ENCODE measurements around the gene ITGAX. TPM values are rescaled to one million over a fixed set of nuclear protein-coding genes. Genes with fewer than 3 reads are reported as not detected.

The ITGAX gene
- total RNA-seq, 1 experiment from 2014 or later, result not detected

- no peak for TF ChIP-seq CTCF (conservative IDR thresholded peaks at IDR 0.05; ENCODE audit: low read depth, low read length)
- TF ChIP-seq EZH2 (IDR thresholded peaks at IDR 0.05; ENCODE audit: borderline replicate concordance, low read depth, low read length, poor library complexity, severe bottlenecking), result no peak
- no peak overlapping the region for H3K27ac ChIP-seq (ENCODE audit: low read depth, low read length, poor library complexity, severe bottlenecking)
- BruUV-seq (replicated peaks), result no TSS peak
- no peak overlapping the region for H3K4me3 ChIP-seq (ENCODE audit: low read depth, low read length, poor library complexity, severe bottlenecking)
- ChIA-PET POLR2A (ENCODE audit: low non-redundant PET) (interaction anchor here (0.7 kb wide), 1 partner anchor 9 kb away, joined by 3 read pairs; no protein-coding TSS in a partner anchor), CTCF (no interaction called here)
- H3K36me3 ChIP-seq (ENCODE audit: insufficient read depth, low read length, poor library complexity, severe bottlenecking), result no peaks in the 10 kb centered on the region
- no peaks in the 10 kb centered on the region for H3K4me1 ChIP-seq (ENCODE audit: insufficient read depth, low read length, poor library complexity, severe bottlenecking)
- H3K9me3 ChIP-seq (ENCODE audit: low read depth, low read length, poor library complexity, severe bottlenecking), result peaks cover 10% of the 10 kb centered on the region
- no peaks in the 10 kb centered on the region for H3K27me3 ChIP-seq (replicated peaks; ENCODE audit: insufficient read depth, low read depth, low read length, poor library complexity)
- intact Hi-C loops (cut with micrococcal nuclease; ENCODE audit: unreplicated experiment), result no loop called here
- DNase-seq (ENCODE audit: low spot score), result no peak
Measured at GRCh38 chr16:31322500-31322899, 32.5 kb upstream of the ITGAX start.

- BruUV-seq (replicated peaks), result no TSS peak
- intact Hi-C loops (cut with micrococcal nuclease; ENCODE audit: unreplicated experiment), result no loop called here
- CTCF ChIA-PET, result no interaction called here
- Histone ChIP-seq H3K9me3 (ENCODE audit: low read depth, low read length, poor library complexity, severe bottlenecking) (peaks cover 6% of the 10 kb centered on the region), H3K4me3 (ENCODE audit: low read depth, low read length, poor library complexity, severe bottlenecking) (no peak overlapping the region), H3K36me3 (ENCODE audit: insufficient read depth, low read length, poor library complexity, severe bottlenecking) (no peaks in the 10 kb centered on the region), H3K4me1 (ENCODE audit: insufficient read depth, low read length, poor library complexity, severe bottlenecking) (no peaks in the 10 kb centered on the region), H3K27ac (ENCODE audit: low read depth, low read length, poor library complexity, severe bottlenecking) (no peak overlapping the region), H3K27me3 (replicated peaks; ENCODE audit: insufficient read depth, low read depth, low read length, poor library complexity) (peaks cover 2% of the 10 kb centered on the region)
- no peak for TF ChIP-seq CTCF (conservative IDR thresholded peaks at IDR 0.05; ENCODE audit: low read depth, low read length)
- no peak for TF ChIP-seq EZH2 (IDR thresholded peaks at IDR 0.05; ENCODE audit: borderline replicate concordance, low read depth, low read length, poor library complexity, severe bottlenecking)
- DNase-seq (ENCODE audit: low spot score), result no peak
- POLR2A ChIA-PET (ENCODE audit: low non-redundant PET), result no interaction called here
Measured at GRCh38 chr16:31323959-31324629, 30.9 kb upstream of the ITGAX start.

GRCh38 chr16:31325171-31325570 lies 29.8 kb upstream of the ITGAX start:
- ChIA-PET CTCF (no interaction called here), POLR2A (ENCODE audit: low non-redundant PET) (no interaction called here)
- no TSS peak for BruUV-seq (replicated peaks)
- Histone ChIP-seq H3K4me3 (ENCODE audit: low read depth, low read length, poor library complexity, severe bottlenecking) (no peak overlapping the region), H3K9me3 (ENCODE audit: low read depth, low read length, poor library complexity, severe bottlenecking) (peaks cover 6% of the 10 kb centered on the region), H3K27me3 (replicated peaks; ENCODE audit: insufficient read depth, low read depth, low read length, poor library complexity) (peaks cover 13% of the 10 kb centered on the region), H3K36me3 (ENCODE audit: insufficient read depth, low read length, poor library complexity, severe bottlenecking) (no peaks in the 10 kb centered on the region), H3K27ac (ENCODE audit: low read depth, low read length, poor library complexity, severe bottlenecking) (no peak overlapping the region), H3K4me1 (ENCODE audit: insufficient read depth, low read length, poor library complexity, severe bottlenecking) (no peaks in the 10 kb centered on the region)
- DNase-seq (ENCODE audit: low spot score), result no peak
- TF ChIP-seq CTCF (conservative IDR thresholded peaks at IDR 0.05; ENCODE audit: low read depth, low read length), result no peak
- intact Hi-C loops (cut with micrococcal nuclease; ENCODE audit: unreplicated experiment), result no loop called here

Data from A673 (cell line).